Keratinocyte (primary cell): ENCODE data around the gene IFNE. TPM values are rescaled to one million over a fixed set of nuclear protein-coding genes. Genes with fewer than 3 reads are reported as not detected.

Experiments used
- DNase-seq: peaks from one replicate; pipeline ENCODE4 v3.0.0-alpha.2; 2011; ENCODE audit warnings: low read depth, missing footprints, low spot score
- FAIRE-seq: peaks from 2 replicates; lab custom pipeline; 2011; peaks lifted over from hg19 to GRCh38; lab: Jason Lieb, UNC
- H2AFZ ChIP-seq: 2 replicates; pipeline ENCODE4 v1.6.0; 2012; ENCODE audit warnings: low read length, control low read depth, inconsistent platforms; ENCODE audit not compliant: control insufficient read depth
- H3K27ac ChIP-seq: 2 replicates; pipeline ENCODE4 v1.5.1; 2011; ENCODE audit warnings: low read length; ENCODE audit not compliant: control insufficient read depth, insufficient read depth
- H3K27me3 ChIP-seq: 3 replicates; pipeline ENCODE4 v1.6.0; 2011; ENCODE audit warnings: low read length; ENCODE audit not compliant: control insufficient read depth, insufficient read depth; ENCODE audit errors: extremely low read depth
- H3K36me3 ChIP-seq, 2 experiments: 2 replicates in 1 of 2; 3 replicates in 1 of 2; pipeline ENCODE4 v1.5.1; 2011; ENCODE audit warnings: low read length in 2 of 2, mild to moderate bottlenecking in 1 of 2; ENCODE audit not compliant: control insufficient read depth in 2 of 2, insufficient read depth in 2 of 2; ENCODE audit errors: extremely low read depth in 1 of 2
- H3K4me1 ChIP-seq: 3 replicates; pipeline ENCODE4 v1.5.1; 2011; ENCODE audit warnings: low read length; ENCODE audit not compliant: control insufficient read depth, insufficient read depth; ENCODE audit errors: extremely low read depth
- H3K4me2 ChIP-seq: 3 replicates; pipeline ENCODE4 v1.6.0; 2011; ENCODE audit warnings: low read depth, low read length; ENCODE audit not compliant: control insufficient read depth, insufficient read depth; ENCODE audit errors: extremely low read depth
- H3K4me3 ChIP-seq, 3 experiments: fragments of 200-600 bp in 1 of 3; sonication (generic) in 1 of 3; 2 replicates in 2 of 3; 3 replicates in 1 of 3; pipeline ENCODE4 v1.5.1; 2011 to 2016; ENCODE audit warnings: low read length in 3 of 3, mild to moderate bottlenecking in 3 of 3, control low read depth in 2 of 3, inconsistent platforms in 1 of 3, low read depth in 1 of 3, mixed read lengths in 1 of 3, mixed run types in 1 of 3, moderate library complexity in 1 of 3; ENCODE audit not compliant: control insufficient read depth in 2 of 3, insufficient read depth in 2 of 3; ENCODE audit errors: extremely low read depth in 1 of 3
- H3K79me2 ChIP-seq: 2 replicates; pipeline ENCODE4 v1.6.0; 2012; ENCODE audit warnings: low read length; ENCODE audit not compliant: control insufficient read depth, insufficient read depth
- H3K9ac ChIP-seq: 3 replicates; pipeline ENCODE4 v1.6.0; 2011; ENCODE audit warnings: low read length; ENCODE audit not compliant: control insufficient read depth, insufficient read depth; ENCODE audit errors: extremely low read depth
- H3K9me1 ChIP-seq: 3 replicates; pipeline ENCODE4 v1.6.0; 2011; ENCODE audit warnings: low read length; ENCODE audit not compliant: control insufficient read depth, insufficient read depth; ENCODE audit errors: extremely low read depth
- H3K9me3 ChIP-seq: 2 replicates; pipeline ENCODE4 v1.5.1; 2012; ENCODE audit warnings: low read depth, low read length; ENCODE audit not compliant: control insufficient read depth
- H4K20me1 ChIP-seq: 3 replicates; pipeline ENCODE4 v1.6.0; 2011; ENCODE audit warnings: low read length; ENCODE audit not compliant: control insufficient read depth, insufficient read depth; ENCODE audit errors: extremely low read depth
- CTCF ChIP-seq, 3 experiments: IDR thresholded peaks in 1 of 3; conservative IDR thresholded peaks in 1 of 3; optimal IDR thresholded peaks in 1 of 3; 2 replicates in 2 of 3; 3 replicates in 1 of 3; pipeline versions ENCODE3 to v1.5.1; 2011; ENCODE audit warnings: low read length in 3 of 3, mild to moderate bottlenecking in 3 of 3, moderate library complexity in 2 of 3, control low read depth in 1 of 3, inconsistent platforms in 1 of 3; ENCODE audit not compliant: insufficient read depth in 2 of 3; ENCODE audit errors: extremely low read depth in 1 of 3
- EZH2 ChIP-seq: IDR thresholded peaks from one replicate; pipeline ENCODE4 v1.6.1; 2012; ENCODE audit warnings: inconsistent platforms, mild to moderate bottlenecking, low read length, moderate library complexity
- dilution Hi-C: fragments of 300-500 bp; cut with MboI; formaldehyde crosslinking; loops from one replicate; pipeline ENCODE4 v1.7.0; 2020; ENCODE audit warnings: low sequenced_read_pairs; ENCODE audit not compliant: extremely low pct_ligation_motif_present
- polyA plus RNA-seq, 5 experiments: library from polyadenylated mRNA; depleted of rRNA in 3 of 5; stranded (reverse) in 3 of 5; stranded (forward) in 1 of 5; unstranded in 1 of 5; fragments of >200 nt; gene quantifications; 1 replicate in 1 of 5; 2 replicates in 3 of 5; 3 replicates in 1 of 5; pipeline versions ENCODE4 v1.2.1 to v1.2.3, GENCODE V29; 2011 to 2012; ENCODE audit warnings: missing spikeins in 2 of 5, low read depth in 1 of 5, low replicate concordance in 1 of 5

IFNE gene
- polyA plus RNA-seq, 1 donor (not counting 4 experiments of a cell fraction or from before 2014, with no cell fraction given): 3.9 TPM

DNA sequence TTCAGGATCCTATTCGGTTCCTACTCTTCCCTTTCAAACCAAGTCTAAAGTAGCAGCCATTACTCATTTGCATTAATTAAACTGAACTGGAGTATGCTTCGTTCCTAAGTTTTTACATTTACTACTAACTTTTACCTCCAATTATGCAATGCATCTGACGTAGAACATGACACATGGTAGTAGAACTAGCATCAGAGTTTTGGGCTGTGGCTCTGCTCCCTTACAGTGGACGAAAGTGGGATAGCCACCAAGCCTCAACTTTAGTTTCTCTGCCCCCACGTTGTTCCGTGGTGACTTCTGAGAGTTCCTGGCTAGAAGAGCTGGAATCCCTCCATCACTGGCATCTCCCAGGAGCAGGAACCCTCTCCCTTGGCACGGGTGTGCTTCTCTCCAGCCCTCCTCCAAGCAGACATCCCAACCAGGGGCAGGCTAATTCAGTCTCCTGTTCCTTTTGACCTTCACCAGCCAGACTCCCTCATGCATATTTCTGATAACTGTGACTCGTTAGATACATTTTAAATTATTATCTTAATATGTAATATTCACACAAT lies 2.9 kb downstream of the IFNE start:
- H4K20me1 ChIP-seq: no peaks in the 10 kb centered on the region
- no peak overlapping the region for H3K4me2 ChIP-seq
- dilution Hi-C loops: no loop called here
- H3K9me3 ChIP-seq: no peaks in the 10 kb centered on the region
- TF ChIP-seq CTCF (optimal IDR thresholded peaks at IDR 0.05 in 1 of 3, IDR thresholded peaks at IDR 0.05 in 1 of 3, conservative IDR thresholded peaks at IDR 0.05 in 1 of 3; ENCODE audit: extremely low read depth in 1 of 3, insufficient read depth in 2 of 3, low read length in 3 of 3) (no peak), EZH2 (no peak)
- no peak overlapping the region for H3K9ac ChIP-seq
- DNase-seq: no peak
- H3K4me3 ChIP-seq: no peak overlapping the region
- no peak overlapping the region for H2AFZ ChIP-seq
- no peaks in the 10 kb centered on the region for H3K4me1 ChIP-seq
- no peak for FAIRE-seq
- H3K27me3 ChIP-seq: no peaks in the 10 kb centered on the region
- H3K9me1 ChIP-seq: no peaks in the 10 kb centered on the region
- H3K36me3 ChIP-seq: peaks cover 12 to 18% of the 10 kb centered on the region in 2 experiments
- H3K79me2 ChIP-seq: no peaks in the 10 kb centered on the region
- H3K27ac ChIP-seq: no peak overlapping the region

DNA sequence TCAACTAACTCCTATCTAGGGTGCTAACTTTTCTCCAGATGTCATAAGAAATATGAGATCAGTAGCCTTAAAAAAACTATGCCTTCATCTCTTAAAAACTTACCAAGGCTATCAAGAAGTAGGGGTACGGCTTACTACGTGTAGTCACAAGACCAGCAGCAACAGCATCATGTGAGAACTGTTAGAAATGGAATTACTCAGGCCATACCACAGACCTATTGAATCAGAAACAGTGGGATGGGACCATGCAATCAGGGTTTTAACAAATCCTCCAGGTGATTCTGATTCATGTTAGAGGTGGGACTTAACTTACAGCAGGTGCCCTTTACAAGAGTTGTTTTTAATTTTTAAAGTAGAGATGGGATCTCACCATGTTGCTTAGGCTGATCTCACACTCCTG lies 4.6 kb downstream of the IFNE start:
- H3K4me2 ChIP-seq: no peak overlapping the region
- DNase-seq: no peak
- no peak for FAIRE-seq
- H3K9ac ChIP-seq: no peak overlapping the region
- H3K9me3 ChIP-seq: no peaks in the 10 kb centered on the region
- dilution Hi-C loops: no loop called here
- no peaks in the 10 kb centered on the region for H3K4me1 ChIP-seq
- no peak overlapping the region for H2AFZ ChIP-seq
- no peaks in the 10 kb centered on the region for H3K79me2 ChIP-seq
- no peak for TF ChIP-seq EZH2
- TF ChIP-seq CTCF (optimal IDR thresholded peaks at IDR 0.05 in 1 of 3, IDR thresholded peaks at IDR 0.05 in 1 of 3, conservative IDR thresholded peaks at IDR 0.05 in 1 of 3; ENCODE audit: extremely low read depth in 1 of 3, insufficient read depth in 2 of 3, low read length in 3 of 3): no peak
- no peak overlapping the region for H3K27ac ChIP-seq
- peaks cover 14 to 21% of the 10 kb centered on the region in 2 experiments for H3K36me3 ChIP-seq
- H4K20me1 ChIP-seq: no peaks in the 10 kb centered on the region
- no peak overlapping the region for H3K4me3 ChIP-seq
- no peaks in the 10 kb centered on the region for H3K9me1 ChIP-seq
- no peaks in the 10 kb centered on the region for H3K27me3 ChIP-seq
